Prostate gland (tissue), 2 donors: Measurements from ENCODE around the gene GALNT2. TPM values are rescaled to one million over a fixed set of nuclear protein-coding genes. Genes with fewer than 3 reads are reported as not detected.

Experiments
- DNase-seq: peaks from one replicate; pipeline ENCODE4 v3.0.0-alpha.2; 2019; ENCODE audit warnings: low spot score
- H3K27ac ChIP-seq, 2 donors: fragments of 200-600 bp; sonication (generic); 2 replicates each; pipeline ENCODE4 v1.5.1; 2017 to 2019
- H3K27me3 ChIP-seq: fragments of 200-600 bp; sonication (generic); replicated peaks from 2 replicates; pipeline ENCODE4 v1.5.1; 2019; ENCODE audit not compliant: insufficient read depth
- H3K36me3 ChIP-seq, 2 donors: fragments of 200-600 bp; sonication (generic); 1 replicate in 1 of 2; 2 replicates in 1 of 2; pipeline versions ENCODE4 v1.5.1 to v1.8.1; 2017 to 2019
- H3K4me1 ChIP-seq: fragments of 200-600 bp; sonication (generic); replicated peaks from 2 replicates; pipeline ENCODE4 v1.5.1; 2019
- H3K4me3 ChIP-seq, 2 donors: fragments of 200-600 bp; sonication (generic); 2 replicates each; pipeline ENCODE4 v1.5.1; 2017 to 2019
- H3K9me3 ChIP-seq: fragments of 200-600 bp; sonication (generic); 2 replicates; pipeline ENCODE4 v1.5.1; 2017
- POLR2A ChIP-seq: fragments of 450-650 bp; IDR thresholded peaks from one replicate; pipeline ENCODE4 v1.6.1; 2016; ENCODE audit warnings: antibody characterized with exemption, mild to moderate bottlenecking
- POLR2AphosphoS5 ChIP-seq: sonication (generic); formaldehyde crosslinking; IDR thresholded peaks from one replicate; pipeline ENCODE4 v1.6.1; 2017; ENCODE audit warnings: antibody characterized with exemption
- WGBS: methylation state at CpG from one replicate; pipeline ENCODE4 v1.1.5; 2018; 5-methylcytosine and 5-hydroxymethylcytosine counted together
- intact Hi-C: fragments of 100-400 bp; cut with DNase I; formaldehyde crosslinking; loops from one replicate; pipeline ENCODE4 v1.14.2; 2022
- total RNA-seq, 2 donors: library from RNA; depleted of rRNA; stranded (reverse); fragments of >200 nt; gene quantifications; one replicate each; pipeline ENCODE4 v1.1.0, GENCODE V29; 2016
- TF ChIP-seq, protein P1 (sequence below), 4 experiments: fragments of 200-600 bp in 2 of 4; fragments of 450-650 bp in 2 of 4; sonication (generic) in 2 of 4; IDR thresholded peaks; 1 replicate in 3 of 4; 2 replicates in 1 of 4; pipeline ENCODE4 v1.5.1; 2016 to 2019; ENCODE audit warnings: antibody characterized with exemption in 4 of 4, mild to moderate bottlenecking in 2 of 4, moderate library complexity in 2 of 4

Gene GALNT2
- total RNA-seq, 2 donors from 2014 or later = 34.1 to 125 TPM

DNA sequence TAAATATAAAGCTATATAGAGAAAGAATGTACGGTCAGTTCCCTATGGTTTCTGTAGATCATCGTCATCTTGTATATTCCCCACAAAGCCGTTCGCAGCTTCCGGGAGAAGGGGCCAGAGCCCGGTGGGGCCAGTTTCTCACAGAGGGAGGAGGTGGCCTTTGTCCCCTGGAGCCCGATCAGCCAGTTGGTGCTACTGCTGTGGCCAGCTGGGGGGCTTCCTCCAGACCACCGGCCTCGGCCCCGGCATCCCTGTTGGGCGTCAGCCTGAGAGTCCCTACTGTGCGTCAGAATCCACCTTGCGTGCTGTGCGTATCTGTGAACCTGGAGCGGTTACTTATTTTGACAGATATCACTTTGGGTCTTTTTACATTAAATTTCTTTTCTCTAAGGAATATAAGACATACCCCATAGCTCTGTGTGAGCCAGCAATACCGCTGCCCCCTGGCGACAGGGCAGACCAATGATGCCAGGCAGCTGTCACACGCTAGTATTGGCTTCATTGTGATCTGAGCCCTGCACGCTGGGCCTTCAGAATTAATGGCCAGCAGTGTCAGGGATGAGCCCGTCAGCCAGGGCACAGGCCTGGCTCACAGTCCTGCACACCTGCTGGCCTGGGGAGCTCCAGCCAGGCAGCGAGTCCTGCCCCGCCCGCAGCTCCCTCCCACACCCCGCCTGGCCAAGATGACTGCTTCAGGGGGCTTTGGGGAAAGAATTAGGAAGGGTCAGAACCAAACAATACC lies 213.2 kb downstream of the GALNT2 start:
- Histone ChIP-seq H3K27me3 (no peaks in the 10 kb centered on the region), H3K4me1 (no peaks in the 10 kb centered on the region), H3K9me3 (no peaks in the 10 kb centered on the region), H3K4me3 (no peak overlapping the region), H3K27ac (no peak overlapping the region), H3K36me3 (peaks cover 0 to 5% of the 10 kb centered on the region in 2 donors)
- no peak for TF ChIP-seq POLR2AphosphoS5
- TF ChIP-seq, protein P1, sequence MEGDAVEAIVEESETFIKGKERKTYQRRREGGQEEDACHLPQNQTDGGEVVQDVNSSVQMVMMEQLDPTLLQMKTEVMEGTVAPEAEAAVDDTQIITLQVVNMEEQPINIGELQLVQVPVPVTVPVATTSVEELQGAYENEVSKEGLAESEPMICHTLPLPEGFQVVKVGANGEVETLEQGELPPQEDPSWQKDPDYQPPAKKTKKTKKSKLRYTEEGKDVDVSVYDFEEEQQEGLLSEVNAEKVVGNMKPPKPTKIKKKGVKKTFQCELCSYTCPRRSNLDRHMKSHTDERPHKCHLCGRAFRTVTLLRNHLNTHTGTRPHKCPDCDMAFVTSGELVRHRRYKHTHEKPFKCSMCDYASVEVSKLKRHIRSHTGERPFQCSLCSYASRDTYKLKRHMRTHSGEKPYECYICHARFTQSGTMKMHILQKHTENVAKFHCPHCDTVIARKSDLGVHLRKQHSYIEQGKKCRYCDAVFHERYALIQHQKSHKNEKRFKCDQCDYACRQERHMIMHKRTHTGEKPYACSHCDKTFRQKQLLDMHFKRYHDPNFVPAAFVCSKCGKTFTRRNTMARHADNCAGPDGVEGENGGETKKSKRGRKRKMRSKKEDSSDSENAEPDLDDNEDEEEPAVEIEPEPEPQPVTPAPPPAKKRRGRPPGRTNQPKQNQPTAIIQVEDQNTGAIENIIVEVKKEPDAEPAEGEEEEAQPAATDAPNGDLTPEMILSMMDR (IDR thresholded peaks at IDR 0.05) = no peak
- no peak for TF ChIP-seq POLR2A
- no peak for DNase-seq
- 94% methylated on average over 24 of the region's 24 CpGs for WGBS
- intact Hi-C loops = no loop called here

DNA sequence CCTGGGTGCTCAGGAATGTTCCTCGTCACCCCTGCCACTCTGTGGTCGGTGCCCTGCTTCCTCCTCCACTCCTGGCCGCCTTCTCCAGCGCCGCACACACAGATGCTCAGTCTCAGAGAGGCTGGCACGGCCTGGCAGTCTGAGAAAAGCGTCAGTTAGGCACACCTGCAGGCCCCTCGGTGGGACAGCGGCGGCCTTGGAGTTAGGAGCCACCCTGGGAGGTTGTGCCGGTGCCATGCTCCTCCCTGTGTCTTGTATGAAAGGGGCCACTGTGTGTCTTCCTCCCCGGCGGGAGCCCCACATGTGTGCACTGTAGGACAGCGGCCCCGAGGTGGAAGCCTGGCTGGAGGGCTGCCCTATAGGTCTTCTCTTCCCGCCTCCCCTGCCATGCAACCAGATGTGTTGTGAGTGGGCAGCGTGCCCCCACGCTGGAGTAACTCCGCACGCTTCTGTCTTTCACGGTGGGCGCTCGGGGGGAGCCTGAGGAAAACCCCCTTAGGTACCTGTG lies 213.9 kb downstream of the GALNT2 start:
- Histone ChIP-seq H3K36me3 (peaks cover 0 to 5% of the 10 kb centered on the region in 2 donors), H3K4me3 (no peak overlapping the region), H3K4me1 (no peaks in the 10 kb centered on the region), H3K27me3 (no peaks in the 10 kb centered on the region), H3K27ac (no peak overlapping the region), H3K9me3 (no peaks in the 10 kb centered on the region)
- TF ChIP-seq, protein P1 (IDR thresholded peaks at IDR 0.05) = no peak
- no peak for TF ChIP-seq POLR2A
- TF ChIP-seq POLR2AphosphoS5 = no peak
- WGBS = 85% methylated on average over 23 of the region's 23 CpGs
- intact Hi-C loops = no loop called here
- no peak for DNase-seq

DNA sequence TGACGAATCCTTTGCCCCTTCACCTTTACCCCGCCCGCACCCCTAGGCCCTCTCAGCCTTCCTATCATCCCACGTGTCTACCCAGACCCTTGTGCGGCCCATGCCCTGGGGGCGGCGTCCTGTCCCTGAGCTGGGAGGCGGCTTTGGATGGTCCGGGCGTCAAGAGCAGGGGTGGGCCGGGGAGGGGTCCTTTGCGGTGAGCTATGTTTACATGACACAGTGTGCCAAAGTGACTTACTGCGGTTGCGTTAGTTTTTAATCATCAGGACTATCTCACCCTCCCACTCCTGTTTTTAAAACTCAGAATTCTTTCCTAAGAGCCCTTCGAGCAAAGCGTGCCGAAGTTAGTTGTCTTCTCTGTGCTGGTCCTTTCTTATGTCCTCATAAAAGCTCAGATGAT lies 214.5 kb downstream of the GALNT2 start:
- no peak for DNase-seq
- H3K9me3 ChIP-seq = no peaks in the 10 kb centered on the region
- no peak overlapping the region for H3K4me3 ChIP-seq
- H3K4me1 ChIP-seq = no peaks in the 10 kb centered on the region
- no peaks in the 10 kb centered on the region for H3K27me3 ChIP-seq
- TF ChIP-seq POLR2AphosphoS5 = no peak
- TF ChIP-seq, protein P1 (IDR thresholded peaks at IDR 0.05) = no peak
- TF ChIP-seq POLR2A = no peak
- 65% methylated on average over 17 of the region's 17 CpGs for WGBS
- peaks cover 0 to 5% of the 10 kb centered on the region in 2 donors for H3K36me3 ChIP-seq
- intact Hi-C loops = no loop called here
- H3K27ac ChIP-seq = no peak overlapping the region

GRCh38 chr1:230282157-230282556 lies 215.1 kb downstream of the GALNT2 start:
- no peak for DNase-seq
- intact Hi-C loops = no loop called here
- H3K27ac ChIP-seq = no peak overlapping the region
- peaks cover 0 to 5% of the 10 kb centered on the region in 2 donors for H3K36me3 ChIP-seq
- no peaks in the 10 kb centered on the region for H3K4me1 ChIP-seq
- H3K27me3 ChIP-seq = no peaks in the 10 kb centered on the region
- TF ChIP-seq POLR2A = no peak
- TF ChIP-seq POLR2AphosphoS5 = no peak
- TF ChIP-seq, protein P1 (IDR thresholded peaks at IDR 0.05) = no peak
- H3K9me3 ChIP-seq = no peaks in the 10 kb centered on the region
- no peak overlapping the region for H3K4me3 ChIP-seq
- WGBS = 34% methylated on average over 3 of the region's 3 CpGs

DNA sequence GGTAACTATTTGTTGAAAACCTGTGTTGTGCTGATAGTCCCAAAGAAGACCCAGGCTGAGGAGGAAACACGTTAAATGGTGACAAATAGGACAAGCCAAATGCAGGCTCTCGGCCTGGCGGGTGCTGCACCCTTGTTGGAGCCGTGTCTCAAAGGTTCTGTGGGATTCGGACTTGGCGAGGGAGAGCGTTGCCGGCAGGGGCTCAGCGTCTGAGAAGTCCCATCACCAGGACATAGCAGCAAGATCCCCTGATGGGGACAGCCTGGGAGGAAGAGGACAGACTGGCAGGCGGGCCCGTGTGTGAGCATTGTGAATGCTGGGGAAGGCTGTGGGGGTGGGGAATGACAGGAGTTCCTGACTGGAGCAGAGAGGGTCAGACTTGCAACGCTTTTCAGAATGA lies 216.6 kb downstream of the GALNT2 start:
- DNase-seq = no peak
- WGBS = 95% methylated on average over 12 of the region's 12 CpGs
- Histone ChIP-seq H3K9me3 (no peaks in the 10 kb centered on the region), H3K4me3 (no peak overlapping the region), H3K27ac (no peak overlapping the region), H3K4me1 (no peaks in the 10 kb centered on the region), H3K36me3 (peaks cover 0 to 5% of the 10 kb centered on the region in 2 donors), H3K27me3 (no peaks in the 10 kb centered on the region)
- intact Hi-C loops = no loop called here
- TF ChIP-seq, protein P1 (IDR thresholded peaks at IDR 0.05) = no peak
- no peak for TF ChIP-seq POLR2AphosphoS5
- TF ChIP-seq POLR2A = no peak
